ENCODE measurements around the gene ITGB4.

ITGB4 gene

DNA sequence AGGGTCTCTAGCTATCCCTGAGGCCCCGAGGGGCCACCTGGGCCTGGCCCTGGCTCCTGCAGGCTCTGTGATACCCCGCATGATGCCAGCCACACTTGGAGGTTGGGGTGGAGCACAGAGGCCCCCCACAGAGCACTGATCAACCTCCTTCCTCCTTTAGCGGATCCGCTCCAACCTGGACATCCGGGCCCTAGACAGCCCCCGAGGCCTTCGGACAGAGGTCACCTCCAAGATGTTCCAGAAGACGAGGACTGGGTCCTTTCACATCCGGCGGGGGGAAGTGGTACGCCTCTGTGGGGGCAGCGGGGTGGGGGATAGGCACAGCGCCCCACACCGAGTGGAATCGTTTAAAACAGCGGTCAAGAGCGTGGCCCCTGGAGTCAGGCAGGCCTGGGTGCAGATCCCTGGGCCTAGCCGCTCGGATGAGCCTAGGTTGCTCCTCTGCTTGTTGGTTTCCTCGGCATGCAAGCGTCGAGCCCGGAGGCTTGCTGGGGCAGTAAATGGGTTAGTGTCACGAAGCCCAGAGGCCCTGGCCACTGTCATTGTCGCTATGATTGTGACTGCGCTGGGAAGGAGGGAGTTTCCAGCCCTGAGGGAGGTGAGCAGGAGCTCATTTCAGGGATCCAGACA, 9.9 kb downstream of the ITGB4 start:
- DNase-seq (ENCODE audit: low read depth, low spot score) = no peak

- DNase-seq (ENCODE audit: low read depth, low spot score) = no peak
These were observed 10.6 kb downstream of the ITGB4 start for GRCh38 chr17:75731716-75732498.

- no peak for DNase-seq (ENCODE audit: low read depth, low spot score)
These were observed 12.2 kb downstream of the ITGB4 start for GRCh38 chr17:75733471-75733870.

DNA sequence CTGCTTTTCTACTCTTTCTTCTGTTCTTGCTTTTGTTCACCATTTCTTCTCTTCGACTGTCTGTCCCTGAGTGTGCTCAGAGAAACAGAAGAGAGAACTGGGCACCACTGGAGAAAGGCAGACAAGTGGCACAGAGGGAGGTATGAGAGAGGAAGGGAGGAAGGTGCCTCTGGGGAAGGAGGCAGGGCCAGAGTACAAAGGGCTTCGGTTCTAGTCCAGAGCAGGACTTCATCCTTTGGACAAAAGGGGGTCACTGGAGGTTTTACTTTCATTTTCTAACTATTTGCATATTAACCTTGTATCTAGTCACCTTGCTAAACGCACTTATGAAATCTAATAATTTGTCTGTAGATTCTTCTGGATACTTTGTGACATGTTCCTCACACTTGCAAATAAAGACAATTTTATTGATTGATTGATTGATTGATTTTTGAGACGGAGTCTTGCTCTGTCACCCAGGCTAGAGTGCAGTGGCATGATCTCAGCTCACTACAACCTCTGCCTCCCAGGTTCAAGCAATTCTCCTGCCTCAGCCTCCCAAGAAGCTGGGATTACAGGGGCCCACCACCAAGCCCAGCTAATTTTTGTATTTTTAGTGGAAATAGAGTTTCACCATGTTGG, 13.5 kb downstream of the ITGB4 start:
- no peak for DNase-seq (ENCODE audit: low read depth, low spot score)

- DNase-seq (ENCODE audit: low read depth, low spot score) = no peak
These were observed 15.0 kb downstream of the ITGB4 start for GRCh38 chr17:75736173-75736835.

DNA sequence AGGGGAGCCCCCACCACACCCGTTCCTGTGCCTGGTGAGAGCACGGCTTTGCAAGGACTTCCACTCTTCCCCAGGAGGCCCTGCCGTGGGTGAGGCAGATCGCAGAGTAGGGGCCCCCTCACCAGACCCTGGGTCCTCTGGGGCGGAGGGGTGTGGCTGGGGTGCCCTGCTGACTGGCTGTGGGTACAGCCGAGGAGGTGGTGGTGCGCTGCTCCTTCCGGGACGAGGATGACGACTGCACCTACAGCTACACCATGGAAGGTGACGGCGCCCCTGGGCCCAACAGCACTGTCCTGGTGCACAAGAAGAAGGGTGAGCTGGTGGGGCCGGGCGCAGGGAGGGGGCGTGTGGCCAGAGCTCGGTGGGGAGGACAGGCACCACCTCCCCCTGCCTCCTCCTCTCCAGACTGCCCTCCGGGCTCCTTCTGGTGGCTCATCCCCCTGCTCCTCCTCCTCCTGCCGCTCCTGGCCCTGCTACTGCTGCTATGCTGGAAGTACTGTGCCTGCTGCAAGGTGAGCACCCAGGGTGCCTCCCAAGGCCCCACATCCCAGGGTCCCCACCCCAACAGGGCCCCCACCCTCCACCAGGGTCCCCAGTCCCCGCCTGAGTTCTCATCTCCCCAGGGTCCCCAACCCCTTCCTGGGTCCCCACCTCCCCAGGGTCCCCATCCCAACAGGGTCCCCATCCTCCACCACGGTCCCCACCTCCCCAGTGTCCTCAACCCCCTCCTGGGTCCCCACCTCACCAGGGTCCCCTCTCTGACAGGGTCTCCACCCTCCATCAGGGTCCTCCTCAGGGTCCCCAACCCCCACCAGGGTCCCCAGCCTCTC, 16.1 kb downstream of the ITGB4 start:
- DNase-seq (ENCODE audit: low read depth, low spot score) = no peak

- no peak for DNase-seq (ENCODE audit: low read depth, low spot score)
These were observed 17.1 kb downstream of the ITGB4 start for GRCh38 chr17:75738218-75738802.

- DNase-seq (ENCODE audit: low read depth, low spot score) = no peak
These were observed 17.9 kb downstream of the ITGB4 start for GRCh38 chr17:75739174-75739573.

DNA sequence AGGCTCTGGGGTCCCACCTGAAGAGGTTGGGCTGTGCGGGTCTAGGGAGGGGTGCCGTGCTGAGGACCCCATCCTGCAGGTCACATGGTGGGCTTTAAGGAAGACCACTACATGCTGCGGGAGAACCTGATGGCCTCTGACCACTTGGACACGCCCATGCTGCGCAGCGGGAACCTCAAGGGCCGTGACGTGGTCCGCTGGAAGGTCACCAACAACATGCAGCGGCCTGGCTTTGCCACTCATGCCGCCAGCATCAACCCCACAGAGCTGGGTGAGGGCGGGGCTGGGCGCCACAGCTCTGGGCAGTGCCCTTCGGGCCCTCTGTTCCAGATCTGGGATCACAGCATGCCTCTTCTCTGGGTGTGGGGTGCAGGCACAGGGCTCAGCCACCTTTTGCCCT, 18.5 kb downstream of the ITGB4 start:
- no peak for DNase-seq (ENCODE audit: low read depth, low spot score)

DNA sequence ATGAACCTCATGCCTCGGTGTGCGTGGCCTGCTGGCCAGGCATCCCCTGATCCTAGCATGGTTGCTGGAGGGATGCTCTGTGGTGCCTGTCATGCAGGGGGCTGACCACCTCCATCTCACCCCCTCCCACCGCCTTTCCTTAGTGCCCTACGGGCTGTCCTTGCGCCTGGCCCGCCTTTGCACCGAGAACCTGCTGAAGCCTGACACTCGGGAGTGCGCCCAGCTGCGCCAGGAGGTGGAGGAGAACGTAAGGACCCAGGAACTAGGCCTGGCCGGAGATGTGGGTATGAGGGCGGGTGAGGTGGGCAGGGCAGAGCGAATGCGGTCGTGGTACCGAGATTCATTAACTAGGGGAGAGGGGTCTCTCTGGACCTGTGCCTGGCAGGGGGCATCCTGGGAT, 19.0 kb downstream of the ITGB4 start:
- DNase-seq (ENCODE audit: low read depth, low spot score) = no peak

DNA sequence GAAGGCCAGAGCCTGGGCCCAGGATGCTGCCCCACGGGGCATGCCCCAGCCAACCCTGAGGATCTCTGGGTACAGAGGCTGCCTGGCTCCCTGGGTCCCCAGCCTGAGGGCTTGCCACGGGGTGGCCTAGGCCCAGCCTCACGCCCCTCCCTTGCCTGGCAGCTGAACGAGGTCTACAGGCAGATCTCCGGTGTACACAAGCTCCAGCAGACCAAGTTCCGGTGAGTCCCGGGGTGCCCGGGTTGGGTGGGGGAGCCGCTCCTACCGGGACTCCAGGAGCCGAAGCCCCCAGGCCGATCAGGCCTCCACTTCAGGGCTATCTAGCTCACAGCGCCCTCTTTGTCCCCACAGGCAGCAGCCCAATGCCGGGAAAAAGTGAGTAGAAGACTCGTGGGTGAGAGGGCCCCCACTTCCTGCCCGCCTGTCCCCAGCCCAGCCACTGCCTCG, 19.4 kb downstream of the ITGB4 start:
- no peak for DNase-seq (ENCODE audit: low read depth, low spot score)

GRCh38 chr17:75742337-75742736, 21.1 kb downstream of the ITGB4 start:
- DNase-seq (ENCODE audit: low read depth, low spot score) = no peak

DNA sequence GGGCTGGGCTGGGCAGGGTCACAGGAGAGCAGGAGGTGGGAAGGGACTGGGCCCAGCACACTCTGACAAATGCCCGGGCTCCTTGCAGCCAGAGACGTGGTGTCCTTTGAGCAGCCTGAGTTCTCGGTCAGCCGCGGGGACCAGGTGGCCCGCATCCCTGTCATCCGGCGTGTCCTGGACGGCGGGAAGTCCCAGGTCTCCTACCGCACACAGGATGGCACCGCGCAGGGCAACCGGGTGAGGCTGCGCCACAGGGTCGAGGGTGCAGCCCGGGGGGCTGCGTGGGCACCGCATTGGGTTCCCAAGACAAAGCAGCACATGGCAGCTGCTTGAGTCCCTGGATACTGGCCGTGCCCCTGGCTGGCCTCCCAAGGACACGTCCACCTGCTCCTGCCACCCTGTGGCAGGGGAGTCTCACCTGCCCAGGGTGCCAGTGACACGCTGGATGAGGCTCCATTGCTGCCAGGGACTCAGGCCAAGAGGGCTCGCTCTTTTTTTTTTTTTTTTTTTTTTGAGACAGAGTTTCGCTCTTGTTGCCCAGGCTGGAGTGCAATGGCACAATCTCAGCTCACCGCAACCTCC, 22.5 kb downstream of the ITGB4 start:
- DNase-seq (ENCODE audit: low read depth, low spot score) = no peak

DNA sequence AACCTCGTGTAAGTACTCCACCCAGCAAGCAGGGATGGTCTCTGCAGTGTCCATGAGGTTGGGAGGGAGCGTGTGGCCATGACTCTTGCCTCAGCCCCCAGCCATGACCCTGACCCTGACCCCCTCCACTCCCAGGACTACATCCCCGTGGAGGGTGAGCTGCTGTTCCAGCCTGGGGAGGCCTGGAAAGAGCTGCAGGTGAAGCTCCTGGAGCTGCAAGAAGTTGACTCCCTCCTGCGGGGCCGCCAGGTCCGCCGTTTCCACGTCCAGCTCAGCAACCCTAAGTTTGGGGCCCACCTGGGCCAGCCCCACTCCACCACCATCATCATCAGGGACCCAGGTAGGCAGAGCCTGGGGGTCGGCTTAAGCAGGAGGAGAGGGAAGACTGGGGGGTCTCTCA, 27.4 kb downstream of the ITGB4 start:
- no peak for DNase-seq (ENCODE audit: low read depth, low spot score)

GRCh38 chr17:75749545-75750389, 28.5 kb downstream of the ITGB4 start:
- DNase-seq (ENCODE audit: low read depth, low spot score) = peak; percentile 84

DNA sequence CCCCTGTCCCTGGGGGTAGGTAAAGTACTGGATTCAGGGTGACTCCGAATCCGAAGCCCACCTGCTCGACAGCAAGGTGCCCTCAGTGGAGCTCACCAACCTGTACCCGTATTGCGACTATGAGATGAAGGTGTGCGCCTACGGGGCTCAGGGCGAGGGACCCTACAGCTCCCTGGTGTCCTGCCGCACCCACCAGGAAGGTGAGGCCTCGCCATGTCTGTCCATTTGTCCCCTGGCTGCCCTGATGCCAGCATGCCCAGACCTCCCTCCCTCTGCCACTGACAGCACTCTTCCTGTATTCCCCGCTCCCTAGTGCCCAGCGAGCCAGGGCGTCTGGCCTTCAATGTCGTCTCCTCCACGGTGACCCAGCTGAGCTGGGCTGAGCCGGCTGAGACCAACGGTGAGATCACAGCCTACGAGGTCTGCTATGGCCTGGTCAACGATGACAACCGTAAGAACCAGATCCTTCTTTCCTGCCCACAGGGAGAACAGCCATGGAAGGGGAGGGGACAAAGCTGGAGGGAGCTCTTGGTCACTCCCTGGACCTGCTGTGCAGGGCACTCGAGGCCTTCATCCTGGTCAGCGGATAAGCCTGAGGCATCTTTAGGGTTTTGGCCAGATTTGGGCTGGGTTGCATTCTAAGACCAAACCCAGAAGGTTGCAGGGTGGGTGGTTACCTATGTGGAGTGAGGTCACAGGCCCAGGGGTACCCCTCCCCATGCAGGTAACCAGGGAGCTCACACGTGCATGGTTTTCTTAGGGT, 29.6 kb downstream of the ITGB4 start:
- DNase-seq (ENCODE audit: low read depth, low spot score) = no peak

DNA sequence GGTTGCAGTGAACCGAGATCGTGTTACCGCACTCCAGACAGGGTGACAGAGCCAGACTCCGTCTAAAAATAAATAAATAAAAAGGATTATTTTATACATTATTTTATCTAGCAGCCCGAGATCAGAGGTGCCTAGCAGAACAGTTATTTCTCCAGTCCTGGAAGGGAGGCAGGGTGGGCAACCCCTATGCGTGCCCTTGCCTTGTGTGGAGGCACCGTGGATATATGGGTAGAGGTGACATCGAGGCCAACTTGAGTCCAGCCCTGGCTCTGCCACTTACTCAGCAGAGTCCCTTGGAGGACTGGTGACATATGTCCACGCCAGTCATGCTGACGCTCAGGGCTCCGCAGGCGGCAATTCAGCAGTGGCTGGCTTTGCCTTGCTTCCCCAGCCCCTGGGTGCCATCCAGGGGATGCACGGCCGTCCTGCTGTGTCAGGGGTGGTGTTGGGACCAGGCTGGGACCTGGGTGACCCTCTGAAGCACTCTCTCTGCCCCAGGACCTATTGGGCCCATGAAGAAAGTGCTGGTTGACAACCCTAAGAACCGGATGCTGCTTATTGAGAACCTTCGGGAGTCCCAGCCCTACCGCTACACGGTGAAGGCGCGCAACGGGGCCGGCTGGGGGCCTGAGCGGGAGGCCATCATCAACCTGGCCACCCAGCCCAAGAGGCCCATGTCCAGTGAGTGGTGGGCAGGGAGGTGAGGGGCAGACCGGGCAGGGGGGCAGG, 30.6 kb downstream of the ITGB4 start:
- no peak for DNase-seq (ENCODE audit: low read depth, low spot score)

GRCh38 chr17:75752405-75752709, 31.1 kb downstream of the ITGB4 start:
- DNase-seq (ENCODE audit: low read depth, low spot score) = no peak

Data from ELF-1 (cell line).